HK-2 (cell line): Measurements from ENCODE around the gene LITAF.

Experiments
- DNase-seq: peaks from one replicate; pipeline ENCODE4 v3.0.0-alpha.2; 2018; ENCODE audit not compliant: unreplicated experiment

The LITAF gene

DNA sequence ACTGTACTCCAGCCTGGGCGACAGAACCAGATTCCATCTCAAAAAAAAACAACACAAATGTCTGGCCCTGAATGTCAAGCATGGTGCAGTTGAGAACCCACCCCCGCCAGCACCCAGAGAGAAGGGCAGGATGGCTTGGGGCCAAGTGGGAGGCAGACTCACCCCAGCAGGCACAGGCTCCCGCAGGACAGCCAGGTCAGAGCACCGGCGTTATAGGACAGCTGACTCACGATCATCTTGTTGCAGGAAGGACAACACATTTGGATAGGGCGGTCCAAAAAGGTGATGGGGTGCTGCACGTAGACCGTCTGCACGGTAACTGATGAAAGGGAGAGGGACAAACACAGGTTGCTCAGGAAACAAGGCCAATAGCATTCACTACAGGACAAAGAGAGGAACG lies 33.3 kb downstream of the LITAF start:
- no peak for DNase-seq

DNA sequence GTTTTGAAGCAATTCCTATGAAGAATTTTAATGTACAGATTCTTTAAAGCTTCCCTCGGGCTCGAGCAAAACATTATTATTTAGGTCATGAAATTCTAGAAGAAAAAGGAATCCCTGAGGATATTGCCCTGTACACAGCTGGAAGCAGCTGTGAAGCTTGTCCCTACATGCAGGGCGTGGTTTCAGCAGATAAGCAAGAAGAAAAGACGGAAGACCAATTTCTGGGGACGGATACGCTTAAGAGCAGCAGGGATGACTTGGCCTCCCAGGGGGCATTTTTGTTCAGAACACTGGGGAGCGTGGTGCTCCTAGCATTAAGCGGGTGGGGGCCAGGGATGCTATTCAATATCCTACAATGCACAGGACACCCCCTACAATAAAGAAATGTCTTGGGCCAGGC lies 34.3 kb downstream of the LITAF start:
- no peak for DNase-seq

DNA sequence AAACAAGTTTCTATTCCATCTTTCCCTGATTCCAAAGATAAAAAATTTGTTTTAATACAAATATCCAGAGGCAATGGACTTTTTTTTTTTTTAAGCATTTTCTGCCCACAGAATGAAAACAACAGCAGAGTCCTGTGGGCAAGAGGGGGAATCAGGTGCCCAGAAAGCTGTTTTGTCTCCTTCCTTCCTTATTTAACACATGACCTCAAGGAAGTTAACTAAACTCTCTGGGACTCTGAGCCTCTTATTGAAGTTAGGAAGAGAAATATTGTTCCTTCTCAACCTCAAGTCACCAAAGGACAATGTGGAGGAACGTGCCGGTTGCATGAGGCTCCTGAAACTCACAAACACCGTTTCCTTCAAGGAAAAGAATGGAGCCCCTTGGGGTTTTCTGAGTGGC lies 34.9 kb downstream of the LITAF start:
- no peak for DNase-seq

DNA sequence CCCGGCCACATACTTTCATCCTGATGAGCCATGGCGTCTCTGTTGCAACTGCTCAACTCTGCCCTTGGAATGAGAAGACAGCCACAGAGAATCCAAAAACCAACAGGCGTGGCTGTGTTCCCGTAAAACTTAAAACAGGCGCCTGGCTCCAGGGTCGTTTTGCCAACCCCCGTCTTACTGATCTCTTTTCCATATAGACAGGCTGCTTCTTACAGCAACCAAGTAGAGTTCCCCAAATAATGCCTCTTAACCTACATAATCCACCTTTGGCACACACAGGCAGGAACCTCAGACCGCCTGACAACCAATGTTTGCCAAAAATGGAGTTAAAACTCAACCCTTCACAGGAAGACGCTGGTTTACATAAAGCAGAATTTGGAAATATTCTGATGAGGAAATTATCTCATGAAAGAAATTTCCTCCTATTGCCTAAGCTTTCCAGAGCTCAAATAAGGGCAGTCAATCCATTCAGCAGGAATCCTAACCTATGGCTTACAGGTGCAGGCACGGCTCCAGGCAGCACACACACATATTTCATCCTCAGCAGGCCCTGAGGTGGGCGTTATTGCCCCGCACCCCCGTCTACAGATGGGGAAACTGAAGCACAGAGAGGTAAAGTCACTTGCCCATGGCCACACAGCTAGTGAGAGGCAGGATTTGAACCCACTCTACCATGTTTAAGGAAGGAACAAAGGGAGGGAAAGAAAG lies 35.8 kb downstream of the LITAF start:
- DNase-seq = no peak

DNA sequence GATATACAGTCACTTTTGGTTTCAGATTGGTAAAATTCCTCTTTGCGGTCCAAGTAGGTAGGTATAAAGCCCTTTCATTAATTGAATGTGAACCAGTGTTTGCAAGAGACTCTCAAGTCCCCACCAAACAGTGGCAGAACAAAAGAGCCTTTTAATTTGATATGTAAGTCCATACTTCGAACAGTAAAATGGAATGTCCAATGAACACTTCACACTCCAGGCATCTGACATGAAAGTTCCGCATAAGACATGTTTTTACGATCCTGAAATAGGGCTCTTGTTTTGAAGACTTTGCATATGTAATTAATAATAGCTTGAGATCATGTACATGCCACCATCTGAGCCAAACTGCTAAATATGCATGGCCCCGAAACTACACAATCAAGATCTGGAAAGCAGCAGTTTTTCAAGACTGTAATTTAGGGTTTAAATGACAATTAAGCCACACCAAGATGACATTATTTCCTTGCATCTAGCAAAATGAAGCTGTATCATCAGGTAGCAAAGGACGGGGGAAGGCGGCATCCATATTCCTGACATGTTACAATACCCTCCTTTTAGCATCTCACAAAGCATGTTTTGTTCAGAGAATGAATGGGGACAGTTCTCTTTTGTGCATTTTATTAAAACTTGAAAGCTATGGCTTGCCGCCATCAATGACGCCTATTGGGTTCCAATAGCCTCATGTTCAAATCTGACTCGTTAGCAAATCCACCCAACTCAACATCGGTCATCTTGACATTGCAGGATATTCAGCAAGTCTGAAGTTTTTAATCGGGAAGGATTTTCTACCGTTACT lies 39.4 kb downstream of the LITAF start:
- DNase-seq = no peak

DNA sequence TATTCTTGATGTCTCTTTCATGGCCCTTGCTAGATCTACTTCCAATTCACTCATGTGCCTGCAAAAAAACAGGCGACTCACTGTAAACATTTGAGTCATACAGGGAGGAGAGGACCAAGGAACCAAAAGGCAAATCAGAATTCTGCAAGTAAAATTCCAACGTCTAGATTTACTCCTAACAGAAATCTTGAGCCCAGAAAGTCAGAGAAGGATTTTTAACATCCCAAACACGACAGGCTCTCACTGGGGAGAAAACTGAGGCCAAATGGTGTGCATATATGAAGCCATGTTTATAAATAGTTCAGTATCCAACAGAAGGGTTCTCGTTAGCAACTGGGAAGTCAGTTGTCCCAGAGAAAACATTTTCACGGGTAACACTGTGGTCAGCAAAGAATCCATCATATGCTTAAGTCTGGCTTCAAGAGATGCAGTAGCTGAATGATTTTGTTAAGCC lies 40.1 kb downstream of the LITAF start:
- DNase-seq = no peak

DNA sequence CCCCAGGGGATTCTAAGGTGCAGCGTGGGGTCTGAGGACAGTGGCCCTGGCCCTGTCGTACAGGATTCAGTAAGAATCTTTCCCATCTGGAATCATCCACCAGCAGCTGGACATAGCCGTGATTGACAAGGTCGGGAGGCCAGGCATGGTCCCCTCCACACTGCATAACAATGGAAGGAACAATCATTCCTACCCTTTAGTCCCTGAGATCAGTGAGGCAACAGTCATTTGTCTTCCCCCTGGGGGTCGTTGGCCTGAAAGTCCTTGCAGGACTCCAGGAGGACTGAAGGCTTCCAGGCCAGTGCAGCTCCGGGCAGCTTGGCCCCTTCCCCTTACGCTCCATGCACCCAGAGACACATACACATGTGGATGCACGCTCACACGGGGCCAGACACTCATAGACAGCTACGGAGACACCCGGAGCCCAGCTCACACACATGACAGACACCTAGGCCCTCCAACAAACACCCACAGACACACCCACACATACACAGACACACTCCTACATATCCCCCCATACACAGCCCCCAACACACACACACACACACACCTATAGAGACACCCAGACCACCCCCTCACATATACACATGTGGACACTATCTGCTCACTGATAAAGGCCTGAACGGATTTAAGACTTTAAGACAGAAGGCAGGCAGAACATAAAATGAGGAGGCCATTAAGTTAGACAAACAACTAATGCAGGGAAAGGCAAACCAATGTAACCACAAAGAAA lies 42.9 kb downstream of the LITAF start:
- no peak for DNase-seq

DNA sequence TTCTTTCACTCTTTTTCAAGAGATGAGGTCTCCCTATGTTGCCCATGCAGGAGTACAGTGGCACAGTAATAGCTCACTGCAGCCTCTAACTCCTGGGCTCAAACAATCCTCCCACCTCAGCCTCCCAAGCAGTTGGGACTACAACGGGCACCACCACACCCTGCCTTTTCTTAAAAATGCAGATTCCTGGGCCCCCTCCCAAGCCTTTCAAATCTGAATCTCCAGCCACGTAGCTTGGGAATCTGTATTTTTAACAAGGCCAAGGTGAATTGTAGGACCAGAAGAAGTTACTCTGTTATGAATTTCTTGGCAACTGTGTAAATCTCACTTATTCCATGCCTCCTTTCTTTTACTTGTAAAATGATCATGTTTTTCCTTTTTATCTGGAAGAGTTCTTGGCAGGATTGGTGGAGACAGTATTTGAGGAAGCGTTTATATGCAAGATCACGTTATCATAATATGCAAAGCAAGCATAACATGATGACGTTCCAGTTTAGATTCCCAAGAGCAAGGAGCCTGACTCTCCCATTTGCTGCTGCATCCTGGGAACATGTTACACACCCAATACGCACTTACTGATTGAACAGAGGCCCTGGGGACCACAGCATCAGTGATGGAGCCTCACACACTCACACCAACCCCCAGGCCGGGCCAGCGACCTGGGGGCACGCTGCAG lies 44.5 kb downstream of the LITAF start:
- DNase-seq = no peak

DNA sequence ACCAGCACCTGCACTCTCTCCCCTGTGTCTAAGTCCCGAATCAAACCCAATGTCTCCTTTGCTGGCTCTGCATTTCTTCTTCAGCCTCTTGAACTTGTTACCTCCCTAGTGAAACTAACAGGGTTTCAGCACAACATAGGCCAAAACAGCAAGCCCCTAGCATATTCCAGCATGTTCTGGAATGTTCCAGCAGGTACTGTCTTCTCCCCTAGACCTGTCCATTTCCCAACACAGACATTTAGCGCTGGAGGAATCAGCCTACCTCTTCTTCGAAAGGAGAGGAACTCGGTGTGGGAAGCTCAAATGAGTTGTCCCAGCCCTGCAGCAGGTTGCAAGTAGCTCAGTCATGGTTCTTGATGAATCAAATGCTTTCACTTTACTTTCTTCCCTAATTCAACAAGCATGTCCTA lies 47.1 kb downstream of the LITAF start:
- DNase-seq = no peak

DNA sequence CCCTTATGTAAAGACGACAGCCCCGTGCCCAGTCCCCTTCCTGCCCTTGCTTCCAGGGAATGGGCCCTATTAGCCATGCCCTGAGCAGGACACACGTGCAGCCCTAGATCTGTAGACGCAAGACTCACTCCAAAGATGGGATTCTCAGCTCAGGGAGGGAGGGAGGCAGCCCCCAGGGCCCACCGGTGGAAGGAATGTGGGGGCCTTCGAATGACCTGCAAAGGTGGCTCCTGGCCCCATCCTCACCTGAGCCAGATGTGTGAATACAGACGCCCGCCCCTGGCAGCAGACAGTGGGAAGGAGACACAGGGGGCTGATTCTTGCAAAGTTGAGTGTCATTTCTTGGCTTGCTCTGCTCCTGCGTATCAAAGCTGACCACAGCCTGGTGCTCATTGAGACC lies 47.8 kb downstream of the LITAF start:
- DNase-seq = no peak

DNA sequence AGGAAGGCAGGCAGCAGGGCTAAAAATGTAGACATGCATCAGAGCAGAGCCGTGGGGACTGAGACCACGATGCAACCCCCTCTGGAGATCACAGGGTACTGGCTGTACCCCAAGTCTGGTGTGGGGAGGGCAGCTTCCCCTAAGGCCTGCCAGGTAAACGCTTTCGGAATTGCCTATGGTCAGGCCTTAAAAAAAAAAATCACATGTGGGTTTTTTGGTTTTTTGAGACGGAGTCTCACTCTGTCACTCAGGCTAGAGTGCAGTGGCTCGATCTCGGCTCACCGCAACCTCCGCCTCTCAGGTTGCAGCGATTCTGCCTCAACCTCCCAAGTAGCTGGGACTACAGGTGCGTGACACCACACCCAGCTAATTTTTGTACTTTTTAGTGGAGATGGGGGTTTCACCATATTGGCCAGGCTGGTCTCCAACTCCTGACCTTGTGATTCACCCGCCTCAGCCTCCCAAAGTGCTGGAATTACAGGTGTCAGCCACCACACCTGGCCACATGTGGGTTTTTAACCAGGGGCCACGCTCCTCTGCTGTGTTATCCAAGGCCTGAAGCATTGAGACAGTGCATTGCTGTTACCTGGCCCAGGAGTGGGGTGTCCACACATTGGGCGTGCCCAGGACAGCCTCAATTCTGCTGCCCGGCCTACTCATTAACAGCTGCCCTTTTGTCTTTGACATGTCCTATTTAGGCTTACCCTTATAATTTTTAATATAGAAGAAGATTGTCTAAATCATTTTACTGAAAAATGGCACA lies 50.4 kb downstream of the LITAF start:
- no peak for DNase-seq

DNA sequence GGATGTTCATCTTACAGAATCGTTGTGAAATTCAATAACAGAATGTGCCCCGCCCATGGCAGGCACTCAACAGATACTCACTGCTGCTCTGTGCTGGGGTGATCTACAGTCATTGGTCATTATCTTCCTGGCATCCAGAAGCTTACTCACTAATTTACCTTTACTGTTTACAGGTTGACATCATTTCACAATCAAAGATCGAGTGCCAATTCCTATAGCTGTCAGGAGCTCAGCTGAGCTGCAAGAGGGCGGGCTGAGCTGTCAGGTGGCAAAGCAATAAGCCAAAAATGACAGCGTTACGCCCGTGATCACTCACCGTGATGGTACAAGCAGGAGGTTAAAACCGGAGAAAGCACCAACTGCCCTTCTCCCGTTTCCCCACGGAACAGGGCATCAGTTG lies 51.2 kb downstream of the LITAF start:
- no peak for DNase-seq

DNA sequence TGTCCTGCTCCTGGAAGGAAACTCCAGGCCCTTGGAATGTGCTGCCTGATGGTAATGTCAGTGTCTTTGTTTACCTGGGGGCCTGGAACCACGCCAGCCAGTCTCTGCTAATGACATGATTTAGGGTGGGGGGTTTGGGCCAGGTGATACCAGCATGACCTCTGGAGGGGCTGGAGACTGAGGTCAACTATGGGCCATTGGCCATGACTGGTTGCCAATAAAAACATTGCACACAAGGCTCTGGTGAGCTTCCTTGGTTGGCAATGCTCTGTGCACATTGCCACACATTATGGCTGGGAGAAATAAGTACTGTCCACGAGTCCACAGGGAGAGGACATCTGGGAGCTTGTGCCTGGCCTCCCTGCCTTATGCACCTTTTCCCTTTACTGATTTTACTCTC lies 52.5 kb downstream of the LITAF start:
- no peak for DNase-seq

DNA sequence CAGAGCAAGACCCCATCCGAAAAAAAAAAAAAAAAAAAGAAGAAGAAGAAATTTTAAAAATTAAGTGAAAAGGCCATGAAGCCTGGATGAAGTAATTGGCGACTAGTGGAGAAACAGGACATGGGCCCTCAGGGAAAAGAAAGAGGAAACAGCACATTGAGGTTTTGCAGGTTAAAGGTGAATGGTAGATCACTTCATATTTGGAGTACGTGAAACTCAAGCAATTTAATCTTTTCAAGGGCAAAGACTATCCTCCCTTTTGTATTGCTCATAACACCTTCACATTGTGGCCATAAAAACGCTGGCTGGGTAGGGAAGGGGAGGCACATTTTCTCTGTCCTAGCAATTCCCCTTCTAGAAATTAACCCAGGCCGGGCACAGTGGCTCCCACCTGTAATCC lies 53.1 kb downstream of the LITAF start:
- DNase-seq = no peak

DNA sequence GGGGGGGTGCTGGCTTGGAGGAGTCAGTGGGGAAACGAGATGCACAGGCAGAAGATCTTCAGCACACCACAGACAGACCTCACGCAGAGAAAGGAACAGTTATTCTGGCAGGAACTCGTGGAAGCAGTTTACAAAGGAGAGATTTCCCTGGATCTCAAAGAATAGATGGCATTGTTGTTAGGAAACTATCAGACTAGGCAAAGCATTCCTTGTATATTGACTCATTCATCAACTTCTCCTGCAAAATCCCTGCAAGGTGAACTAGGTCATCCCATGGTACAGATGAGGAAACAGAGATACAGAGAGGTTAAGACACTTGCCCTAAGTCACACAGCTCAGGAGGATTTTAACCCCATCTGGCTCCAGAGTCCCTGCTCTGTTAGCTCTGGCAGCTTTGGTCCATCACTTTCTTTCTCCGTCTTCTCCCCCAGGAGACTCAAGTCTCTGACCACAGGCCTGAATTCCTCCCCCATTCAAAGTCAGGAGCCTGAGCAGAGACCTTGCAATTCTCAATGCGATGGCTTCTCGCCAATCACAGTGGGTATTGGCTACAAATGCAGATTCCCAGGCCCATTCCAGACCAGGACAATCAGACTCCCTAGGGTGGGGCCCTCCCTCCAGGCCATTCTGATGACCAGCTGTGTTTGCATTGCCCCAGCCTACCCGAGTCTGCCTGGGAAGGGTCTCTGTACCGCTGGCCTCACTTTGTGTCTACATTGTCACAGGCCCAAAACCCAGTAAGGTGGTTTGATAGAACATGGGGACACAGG lies 56.4 kb downstream of the LITAF start:
- no peak for DNase-seq

DNA sequence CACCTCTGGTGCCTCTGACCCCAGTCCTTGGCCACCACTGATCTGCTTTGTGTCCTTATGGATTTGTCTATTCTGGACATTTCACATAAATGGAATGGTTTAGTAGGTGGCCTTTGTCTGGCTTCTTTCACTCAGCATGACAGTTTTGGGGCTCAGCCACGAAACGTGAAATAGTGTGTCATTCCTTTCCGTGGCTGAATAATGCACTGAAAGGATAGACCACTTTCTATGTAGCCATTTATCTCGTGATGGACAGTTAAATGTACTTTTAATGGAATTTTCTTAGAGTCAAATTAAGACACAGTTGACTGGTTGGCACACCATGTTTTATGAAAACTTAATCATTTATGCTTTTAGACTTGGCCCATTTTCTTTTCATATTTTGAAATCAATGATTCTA lies 57.4 kb downstream of the LITAF start:
- no peak for DNase-seq

DNA sequence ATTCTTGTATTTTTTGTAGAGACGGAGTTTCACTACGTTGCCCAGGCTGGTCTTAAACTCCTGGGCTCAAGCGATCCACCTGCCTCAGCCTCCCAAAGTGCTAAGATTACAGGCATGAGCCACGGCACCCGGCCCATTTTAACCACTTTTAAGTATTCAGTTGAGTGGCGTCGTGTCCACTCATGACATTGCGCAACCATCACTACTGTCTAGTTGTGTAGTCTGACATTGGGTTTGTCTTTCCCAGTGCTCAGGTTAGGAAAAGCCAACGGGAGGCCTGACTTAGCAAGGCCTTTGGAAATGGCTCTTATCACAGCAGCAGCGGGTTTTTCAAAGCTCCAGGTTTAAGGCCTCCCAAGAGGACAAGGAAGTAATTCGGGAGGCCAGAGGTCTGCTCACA lies 58.7 kb downstream of the LITAF start:
- DNase-seq = no peak

DNA sequence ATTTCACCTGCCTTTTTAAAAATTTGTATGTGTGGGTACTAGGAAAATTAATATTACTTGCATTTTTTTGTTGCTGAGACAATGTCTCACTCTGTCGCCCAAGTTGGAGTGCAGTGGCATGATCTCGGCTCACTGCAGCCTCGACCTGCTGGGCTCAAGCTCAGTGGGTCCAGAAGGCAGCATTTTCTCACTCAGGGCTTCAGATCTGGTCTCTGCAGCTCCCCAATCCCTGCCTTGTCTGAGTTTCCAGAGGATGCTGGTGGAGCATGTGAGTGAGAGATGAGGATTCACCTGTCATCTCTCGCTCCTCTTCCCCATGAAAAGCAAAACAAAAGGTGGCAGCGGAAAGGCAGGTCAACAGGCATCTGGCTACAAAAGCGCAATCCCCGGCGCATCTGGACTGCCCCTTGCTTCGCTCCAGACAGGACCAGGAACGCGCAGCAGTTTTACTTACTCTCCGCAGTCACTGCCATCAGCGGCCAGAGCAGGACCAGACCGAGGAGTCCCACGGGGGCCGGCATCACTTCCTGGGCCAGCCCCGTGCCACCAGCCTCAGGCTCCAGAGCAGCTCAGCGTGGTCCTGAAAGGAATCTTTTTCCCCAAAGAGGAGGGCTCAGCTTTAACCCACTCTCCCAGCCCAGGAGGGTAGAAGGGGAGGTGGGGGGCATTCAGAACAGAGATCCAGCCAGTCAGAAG lies 59.9 kb downstream of the LITAF start:
- DNase-seq = no peak

DNA sequence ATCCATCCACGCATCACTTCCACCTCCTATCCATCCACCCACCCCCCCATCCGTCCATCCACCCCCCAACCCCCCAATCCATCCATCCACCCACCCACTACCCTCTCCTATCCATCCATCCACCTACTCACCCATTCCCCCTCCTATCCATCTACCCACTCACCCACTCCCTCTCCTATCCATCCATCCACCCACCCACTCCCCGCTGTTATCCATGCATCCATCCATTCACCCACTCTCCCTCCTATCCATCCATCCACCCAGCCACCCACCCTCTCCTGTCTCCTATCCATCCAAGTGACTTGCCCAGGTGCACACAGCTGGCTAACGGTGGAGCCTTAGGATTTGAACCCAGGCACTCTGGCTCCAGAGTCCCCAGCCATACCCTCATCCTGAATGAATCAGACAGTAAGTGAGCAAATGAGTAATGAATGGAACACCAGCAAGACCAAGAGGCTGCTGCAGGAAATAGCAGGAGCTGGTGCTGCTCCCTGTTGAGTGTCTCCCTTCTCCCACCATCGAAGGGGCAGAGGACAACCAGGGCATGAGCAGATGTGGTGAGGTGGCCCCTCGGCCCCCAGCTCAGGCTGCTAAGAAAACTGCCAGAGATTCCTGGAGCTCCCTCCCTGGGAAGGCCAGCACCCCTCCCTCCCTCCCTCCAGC lies 62.5 kb downstream of the LITAF start:
- DNase-seq = no peak

DNA sequence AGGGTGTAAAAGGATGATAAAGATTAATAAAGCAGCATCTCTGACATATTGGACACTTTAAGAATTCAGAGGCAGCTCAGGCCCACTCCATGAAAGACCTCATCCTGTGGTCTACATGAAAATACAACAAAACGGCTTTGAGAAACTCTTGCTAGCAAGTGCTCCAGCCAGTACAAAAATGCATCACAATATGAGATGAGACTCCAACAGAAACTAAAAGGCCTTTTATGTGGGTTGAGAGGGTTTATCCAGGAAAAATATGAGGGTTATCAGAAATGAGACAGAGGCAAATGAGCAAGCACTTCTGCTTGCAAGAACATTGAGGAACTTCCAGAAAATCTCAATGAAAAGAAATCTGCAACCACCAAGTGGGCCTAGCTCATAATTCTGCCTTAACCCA lies 65.7 kb downstream of the LITAF start:
- DNase-seq = no peak
